HG03457 (cell line): Measurements from ENCODE around the gene DNAH7.

Experiments
- ATAC-seq: cut with Tn5 transposase; IDR thresholded peaks from one replicate; pipeline ENCODE4 v1.9.1; 2021; ENCODE audit warnings: moderate number of reproducible peaks; ENCODE audit not compliant: unreplicated experiment

Gene DNAH7

GRCh38 chr2:195871326-195871725, 197.3 kb downstream of the DNAH7 start:
- ATAC-seq, result no peak

- ATAC-seq, result no peak
Observed at GRCh38 chr2:195864316-195864715, 204.3 kb downstream of the DNAH7 start.

GRCh38 chr2:195863564-195863963, 205.1 kb downstream of the DNAH7 start:
- no peak for ATAC-seq

- ATAC-seq, result no peak
Observed at GRCh38 chr2:195863121-195863520, 205.5 kb downstream of the DNAH7 start.

- ATAC-seq, result no peak
Observed at GRCh38 chr2:195861821-195862220, 206.8 kb downstream of the DNAH7 start.

- no peak for ATAC-seq
Observed at GRCh38 chr2:195859513-195859912, 209.1 kb downstream of the DNAH7 start.

- no peak for ATAC-seq
Observed at GRCh38 chr2:195857132-195857531, 211.5 kb downstream of the DNAH7 start.

GRCh38 chr2:195850764-195851163, 217.9 kb downstream of the DNAH7 start:
- no peak for ATAC-seq

- ATAC-seq, result no peak
Observed at GRCh38 chr2:195848119-195848899, 220.3 kb downstream of the DNAH7 start.

- no peak for ATAC-seq
Observed at GRCh38 chr2:195842932-195843331, 225.7 kb downstream of the DNAH7 start.

- ATAC-seq, result no peak
Observed at GRCh38 chr2:195838002-195838401, 230.6 kb downstream of the DNAH7 start.

GRCh38 chr2:195836002-195836401, 232.6 kb downstream of the DNAH7 start:
- no peak for ATAC-seq

GRCh38 chr2:195834836-195835235, 233.8 kb downstream of the DNAH7 start:
- ATAC-seq, result no peak

- no peak for ATAC-seq
Observed at GRCh38 chr2:195830968-195831950, 237.4 kb downstream of the DNAH7 start.

- no peak for ATAC-seq
Observed at GRCh38 chr2:195824478-195824877, 244.2 kb downstream of the DNAH7 start.

- no peak for ATAC-seq
Observed at GRCh38 chr2:195823206-195823605, 245.4 kb downstream of the DNAH7 start.

GRCh38 chr2:195821566-195821932, 247.1 kb downstream of the DNAH7 start:
- ATAC-seq, result no peak

GRCh38 chr2:195820867-195821565, 247.6 kb downstream of the DNAH7 start:
- ATAC-seq, result no peak

GRCh38 chr2:195820373-195820772, 248.3 kb downstream of the DNAH7 start:
- no peak for ATAC-seq

- no peak for ATAC-seq
Observed at GRCh38 chr2:195819276-195819675, 249.4 kb downstream of the DNAH7 start.

- ATAC-seq, result no peak
Observed at GRCh38 chr2:195818526-195818925, 250.1 kb downstream of the DNAH7 start.
